ENCODE measurements around the gene VEZF1.

The VEZF1 gene

DNA sequence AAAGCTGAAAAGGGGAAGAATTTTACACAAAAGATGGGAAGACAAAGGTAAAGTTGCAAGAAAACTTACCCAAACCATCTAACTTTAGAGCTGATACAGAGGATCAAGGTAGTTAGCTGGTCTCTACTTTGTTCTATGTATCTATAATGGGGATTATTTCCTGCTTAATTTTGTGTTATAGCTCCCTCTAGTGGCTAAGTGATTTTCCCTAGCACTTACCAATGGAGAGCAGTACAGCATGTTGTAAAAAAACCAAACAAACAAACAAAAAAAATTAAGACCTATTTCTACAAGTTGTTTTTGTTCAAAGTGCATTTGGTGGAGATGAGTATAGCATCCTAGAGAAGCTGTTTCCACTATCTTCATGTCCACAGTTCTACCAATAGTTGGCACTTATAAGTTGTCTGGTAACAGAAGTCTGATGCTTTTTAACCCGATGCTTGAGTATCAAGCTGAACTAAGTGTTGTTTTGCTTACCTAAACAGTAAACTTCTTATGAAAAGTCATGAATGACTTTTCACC, 11.5 kb upstream of the VEZF1 start:
- no peak for DNase-seq (ENCODE audit: low spot score)

DNA sequence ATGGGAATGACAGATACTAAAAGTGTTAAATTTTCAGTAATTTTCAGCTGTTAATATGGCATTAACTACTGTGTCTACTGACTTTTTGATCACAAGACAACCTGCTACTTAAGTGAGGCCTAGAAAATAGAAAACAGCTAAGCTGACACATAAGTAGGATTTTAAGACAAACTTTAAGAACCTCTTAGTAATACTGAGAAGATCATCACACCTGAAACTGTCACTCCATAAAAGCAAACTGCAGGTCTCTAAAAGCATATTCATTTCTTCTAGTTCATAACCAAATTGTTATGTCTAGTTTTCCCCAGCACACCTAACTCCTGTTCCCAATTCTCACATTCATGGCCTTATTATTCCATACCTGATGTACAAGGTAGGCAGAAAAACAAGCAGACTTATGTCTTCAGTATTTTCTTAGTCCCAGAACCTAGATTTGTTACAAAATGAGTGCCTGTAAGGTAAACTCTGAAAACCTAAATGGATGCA, 11.0 kb upstream of the VEZF1 start:
- no peak for DNase-seq (ENCODE audit: low spot score)

DNA sequence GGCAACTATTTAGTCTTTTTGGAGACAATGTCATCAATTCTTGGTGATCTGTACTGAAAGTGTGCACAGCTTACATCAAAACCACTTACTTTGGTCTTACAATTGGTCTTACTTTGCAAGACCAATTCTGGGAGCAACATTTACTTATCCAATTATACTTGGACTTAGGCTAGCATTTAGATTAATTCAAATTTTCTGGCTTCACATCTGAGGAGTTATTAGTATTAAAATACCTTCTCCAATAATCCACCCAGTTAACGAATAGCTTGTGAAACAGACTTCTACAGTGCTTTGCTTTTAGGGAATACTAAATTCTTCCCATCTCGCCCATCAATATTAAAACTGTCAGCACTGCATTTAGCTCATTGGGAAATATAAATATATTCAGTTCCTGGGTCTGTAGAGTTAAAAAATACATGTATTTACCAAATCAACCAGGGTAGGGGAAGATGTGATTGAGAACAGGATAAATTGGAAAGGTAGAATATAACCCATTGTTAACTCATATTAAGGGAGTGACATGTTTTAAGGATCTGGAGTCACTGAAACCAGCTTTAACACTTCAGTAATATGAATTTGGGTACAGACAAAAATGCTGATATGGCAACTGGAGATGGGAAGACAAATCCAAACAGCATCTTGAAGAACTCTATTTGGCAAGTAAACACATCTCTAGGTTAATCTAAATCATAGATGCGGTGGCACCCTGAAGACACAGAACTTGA, 9.2 kb upstream of the VEZF1 start:
- DNase-seq (ENCODE audit: low spot score), result no peak

DNA sequence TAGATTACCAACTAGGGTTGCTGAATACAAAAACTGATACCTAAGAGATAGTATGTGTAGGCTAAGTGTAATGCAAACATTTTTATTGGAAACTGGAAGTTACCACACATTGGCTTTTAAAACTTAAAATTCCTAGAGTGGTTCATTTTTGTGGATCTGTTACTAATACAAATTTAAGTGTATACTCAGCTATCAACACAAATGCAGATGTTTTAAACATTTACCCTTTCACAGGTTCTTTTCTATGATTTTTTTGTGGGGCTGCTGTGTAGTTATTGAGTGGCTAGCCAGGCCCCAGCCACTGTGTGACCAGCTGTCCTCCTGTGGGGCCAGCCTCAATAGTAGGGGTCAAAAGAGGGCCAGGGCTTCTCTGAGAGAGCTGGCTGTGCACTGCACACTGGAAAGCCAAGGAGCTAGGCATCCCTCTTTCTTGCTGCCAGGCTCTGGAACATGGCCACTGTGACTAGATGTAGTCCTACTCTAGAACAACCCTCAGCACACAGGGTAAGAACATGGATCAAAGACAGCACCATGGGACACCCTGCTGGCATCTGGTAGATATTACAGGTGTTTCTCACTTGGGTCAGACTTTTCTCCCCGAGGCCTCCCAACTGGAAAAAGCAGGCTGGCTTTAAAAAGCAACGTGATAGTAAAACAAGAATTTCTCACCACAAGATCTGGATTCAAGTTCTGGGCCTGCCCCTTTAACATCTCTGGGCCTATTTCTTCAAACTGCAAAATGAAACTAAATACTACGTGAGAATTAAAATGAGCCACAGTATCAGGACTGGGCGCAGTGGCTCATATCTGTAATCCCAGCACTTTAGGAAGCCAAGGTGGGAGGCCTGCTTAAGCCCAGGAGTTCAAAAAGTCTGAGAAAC, 7.3 kb upstream of the VEZF1 start:
- DNase-seq (ENCODE audit: low spot score), result peak; percentile 80

DNA sequence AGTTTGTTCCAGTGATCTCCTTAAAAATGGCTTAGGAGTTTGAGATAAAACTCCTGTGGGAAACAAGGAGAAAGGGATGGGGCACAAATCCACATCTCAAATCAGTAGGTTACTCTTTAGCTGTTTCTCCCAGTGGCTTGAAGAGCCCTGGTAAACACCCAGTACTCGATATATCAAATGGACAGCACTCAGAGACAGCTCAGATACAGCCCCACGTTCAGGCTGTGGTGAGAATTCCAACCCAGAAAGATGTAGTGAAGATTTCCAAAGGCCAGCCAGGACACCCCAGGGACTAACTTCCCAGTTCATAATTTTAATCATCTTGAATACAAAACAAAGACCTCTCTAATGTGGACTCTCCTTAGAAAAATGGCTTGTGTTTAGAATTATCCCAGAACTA, 6.4 kb upstream of the VEZF1 start:
- DNase-seq (ENCODE audit: low spot score), result no peak

DNA sequence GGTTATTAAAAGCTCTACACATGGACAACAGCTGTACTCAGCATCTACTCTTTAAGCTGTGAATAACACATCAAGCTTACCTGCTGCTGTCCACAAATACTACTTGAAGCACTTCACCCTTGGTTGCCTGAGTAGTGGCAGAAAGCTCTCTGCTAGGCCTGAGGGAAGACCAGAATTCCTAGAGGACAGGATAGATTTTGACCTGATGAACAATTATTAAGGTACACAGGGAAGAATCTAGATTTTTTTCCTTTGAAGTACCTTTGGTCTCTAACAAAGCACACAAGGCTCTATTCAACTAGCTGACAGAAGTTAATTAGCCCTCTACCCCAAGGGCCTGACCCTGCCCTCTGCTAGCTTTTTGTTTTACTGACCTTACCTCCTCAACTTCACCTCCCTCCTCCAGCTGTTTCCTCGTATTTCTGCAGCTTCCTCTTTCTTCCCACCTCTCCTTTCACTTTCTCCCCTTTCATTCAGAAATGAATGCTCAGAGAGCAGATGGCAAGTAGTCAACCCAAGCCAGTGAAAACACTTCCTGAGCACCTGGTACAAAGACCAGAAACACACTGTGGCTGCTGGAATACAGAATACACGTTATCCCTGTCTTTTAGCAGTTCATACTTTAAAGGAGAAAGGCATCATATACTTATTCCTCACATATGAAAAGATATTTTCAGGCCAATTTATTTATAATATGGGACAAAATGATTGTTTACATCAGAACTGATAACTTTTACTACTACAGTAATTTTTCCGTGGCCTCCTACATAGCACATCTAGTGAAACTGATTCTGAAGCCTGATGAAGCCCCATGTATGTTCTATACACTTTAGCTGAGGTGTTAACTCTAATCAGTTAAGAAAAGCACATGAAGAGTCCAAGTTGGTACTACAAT, 5.7 kb upstream of the VEZF1 start:
- DNase-seq (ENCODE audit: low spot score), result no peak

DNA sequence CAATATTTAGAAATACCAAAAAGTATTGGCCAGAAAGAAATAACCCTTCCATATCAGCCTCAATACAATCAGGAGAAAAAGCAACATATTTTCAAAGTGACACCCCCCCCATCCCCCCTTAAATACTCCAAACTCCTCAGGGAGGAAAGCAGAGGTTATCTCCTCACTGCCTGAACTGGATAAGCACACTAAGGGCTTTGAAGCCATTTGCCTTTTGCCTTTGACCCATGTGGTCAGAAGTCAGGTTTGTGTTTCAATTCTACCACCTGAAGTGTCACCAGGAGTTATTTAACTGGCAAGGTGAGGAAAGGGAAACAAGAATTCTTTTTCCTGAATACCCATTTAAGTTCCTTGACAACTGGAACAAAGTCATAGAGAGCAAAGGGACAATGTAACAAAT, 3.5 kb upstream of the VEZF1 start:
- no peak for DNase-seq (ENCODE audit: low spot score)

DNA sequence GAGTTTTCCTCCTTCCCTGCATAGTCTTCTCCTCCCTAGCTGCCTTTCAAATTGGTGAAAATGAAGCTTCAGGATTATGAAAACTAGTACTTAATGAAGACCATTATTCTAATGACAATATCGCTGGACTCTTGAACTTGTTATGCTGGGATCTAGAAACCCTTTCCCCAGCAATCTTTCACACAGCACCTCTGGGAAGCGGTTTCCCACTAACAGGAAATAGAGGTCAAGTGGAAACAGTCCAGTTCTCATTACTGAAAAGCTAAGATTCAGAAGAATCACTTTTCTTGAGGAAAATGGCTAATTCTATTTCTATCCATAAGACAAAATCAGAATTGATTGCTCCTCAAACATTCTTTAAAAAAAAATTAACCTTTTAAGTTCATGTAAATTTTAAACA, 2.0 kb upstream of the VEZF1 start:
- no peak for DNase-seq (ENCODE audit: low spot score)

DNA sequence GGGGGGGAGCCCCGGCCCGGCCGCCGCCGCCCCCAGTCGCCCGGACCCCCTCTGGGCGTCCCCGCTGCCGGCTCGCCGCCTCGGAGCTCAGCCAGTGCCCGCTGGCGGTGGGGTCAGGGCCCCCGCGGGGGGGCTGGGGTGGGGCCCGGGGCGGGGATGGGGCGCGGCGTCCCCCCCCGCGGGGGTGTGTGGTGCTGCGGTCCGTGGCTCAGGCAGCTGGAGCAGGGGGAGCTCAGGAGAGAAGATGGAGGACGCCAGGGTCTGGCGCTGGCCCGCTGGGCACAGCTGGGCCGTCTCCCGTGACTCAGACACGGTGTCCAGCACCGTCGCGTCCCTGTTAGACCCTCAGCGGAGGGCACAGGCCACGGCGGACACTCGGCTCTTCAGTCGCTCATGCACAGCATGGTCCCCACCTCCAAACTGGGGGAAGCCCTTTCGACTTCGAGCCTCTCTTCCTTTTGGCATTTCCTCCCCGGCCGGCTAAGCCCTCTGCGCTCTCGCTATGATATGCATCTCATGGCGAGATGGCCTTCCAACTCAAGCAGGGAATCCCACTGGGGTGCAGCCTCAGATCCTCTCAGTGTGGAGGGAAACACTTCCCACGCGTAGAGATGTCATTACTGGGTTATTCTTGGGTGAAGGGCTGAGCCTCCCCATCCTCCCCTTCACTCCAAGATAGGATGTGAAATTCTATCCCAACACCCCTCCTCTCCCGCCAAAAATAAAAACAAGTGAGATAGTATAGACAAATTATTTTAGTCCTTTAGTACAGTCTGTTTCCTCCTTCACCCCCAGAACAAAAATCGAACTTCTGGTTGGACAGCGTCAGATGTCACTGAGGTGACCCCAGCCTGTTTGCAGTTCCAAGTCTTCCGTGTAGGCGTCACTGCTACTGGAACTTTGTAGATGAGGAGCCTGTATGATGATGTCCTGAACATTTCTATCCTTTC, 522 bp upstream of the VEZF1 start:
- peak; percentile 90 for DNase-seq (ENCODE audit: low spot score)

DNA sequence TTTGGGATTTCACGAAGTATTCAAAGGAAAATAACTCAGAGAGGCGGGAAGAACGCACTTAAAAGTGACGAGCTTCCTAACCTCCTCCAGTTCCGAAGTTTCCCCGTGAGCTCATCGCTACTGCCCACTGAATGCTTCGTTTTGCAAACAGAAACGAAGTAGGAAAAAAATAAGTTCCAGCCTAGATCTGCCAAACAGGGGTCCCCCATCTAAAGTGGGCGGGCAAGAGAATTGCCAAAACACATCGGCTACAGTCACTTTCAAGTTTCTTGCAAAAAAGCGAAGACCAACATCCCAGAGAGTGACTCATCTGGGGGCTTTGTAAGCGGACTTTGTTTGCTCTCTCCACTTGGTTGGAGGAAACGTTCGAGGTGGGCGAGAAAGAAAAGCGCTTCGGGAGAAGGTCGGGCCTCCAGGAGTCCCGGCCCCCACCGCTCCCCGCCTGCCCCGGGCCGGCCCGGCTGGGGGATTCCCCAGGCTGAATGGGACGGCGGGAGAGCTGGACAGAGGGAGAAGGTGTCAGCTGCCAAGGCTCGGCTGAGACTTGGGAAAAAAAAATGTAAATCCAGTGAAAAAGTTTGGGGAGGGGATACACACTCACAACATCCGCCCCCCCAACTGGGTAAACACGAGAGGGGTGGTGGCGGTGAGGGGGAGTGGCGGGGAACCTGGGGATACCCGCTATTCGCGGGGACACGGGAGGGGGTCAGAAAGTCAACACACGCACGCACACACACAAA, 1.0 kb downstream of the VEZF1 start:
- DNase-seq (ENCODE audit: low spot score), result peak; percentile 70

DNA sequence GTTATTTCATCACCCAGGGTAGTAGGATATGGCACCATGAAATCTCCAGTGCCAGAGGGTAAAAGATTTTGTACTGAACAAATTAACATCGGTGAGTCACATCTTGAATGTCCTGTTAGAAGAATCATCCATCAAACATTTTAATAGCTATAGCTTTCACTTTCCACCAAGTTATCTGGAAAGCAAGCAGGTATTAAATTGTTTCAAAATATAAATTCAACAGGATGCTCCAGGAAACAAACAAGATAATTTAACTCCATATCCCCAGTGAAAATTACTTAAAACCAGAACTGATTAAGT, 2.4 kb downstream of the VEZF1 start:
- peak; percentile 47 for DNase-seq (ENCODE audit: low spot score)

DNA sequence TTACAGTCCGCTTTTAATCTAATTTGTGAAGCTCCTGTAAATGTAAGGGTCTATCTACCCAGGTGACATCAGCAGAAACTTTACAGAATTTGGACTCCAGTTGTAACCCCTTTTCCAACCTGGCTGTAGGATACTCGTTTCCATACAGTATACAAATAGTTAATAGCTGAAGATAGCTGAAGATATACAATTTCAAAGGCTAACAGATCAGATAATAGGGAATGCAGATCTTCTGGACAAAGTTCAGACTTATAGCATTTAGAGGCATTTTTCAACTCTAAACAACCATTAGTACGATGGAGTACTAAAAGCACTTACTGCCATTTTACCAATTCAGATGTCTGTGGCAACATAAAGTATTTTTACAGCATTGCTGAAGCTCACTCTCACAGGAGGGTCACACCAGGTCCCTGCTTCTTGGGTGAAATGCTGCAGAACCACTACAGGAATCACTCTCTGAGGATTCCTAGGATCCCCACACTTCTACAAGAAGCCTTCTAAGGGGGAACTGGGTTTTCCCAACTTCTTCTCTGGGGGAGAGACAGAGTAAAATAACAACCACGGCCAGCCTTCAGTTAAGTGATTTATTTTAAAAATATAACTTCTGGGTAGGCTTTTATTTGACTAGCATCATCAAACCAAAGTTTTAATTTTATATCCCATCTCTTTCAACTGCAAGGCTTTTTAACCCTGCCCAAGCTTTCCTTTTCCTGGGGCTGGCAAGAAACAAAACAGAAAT, 2.9 kb downstream of the VEZF1 start:
- no peak for DNase-seq (ENCODE audit: low spot score)

DNA sequence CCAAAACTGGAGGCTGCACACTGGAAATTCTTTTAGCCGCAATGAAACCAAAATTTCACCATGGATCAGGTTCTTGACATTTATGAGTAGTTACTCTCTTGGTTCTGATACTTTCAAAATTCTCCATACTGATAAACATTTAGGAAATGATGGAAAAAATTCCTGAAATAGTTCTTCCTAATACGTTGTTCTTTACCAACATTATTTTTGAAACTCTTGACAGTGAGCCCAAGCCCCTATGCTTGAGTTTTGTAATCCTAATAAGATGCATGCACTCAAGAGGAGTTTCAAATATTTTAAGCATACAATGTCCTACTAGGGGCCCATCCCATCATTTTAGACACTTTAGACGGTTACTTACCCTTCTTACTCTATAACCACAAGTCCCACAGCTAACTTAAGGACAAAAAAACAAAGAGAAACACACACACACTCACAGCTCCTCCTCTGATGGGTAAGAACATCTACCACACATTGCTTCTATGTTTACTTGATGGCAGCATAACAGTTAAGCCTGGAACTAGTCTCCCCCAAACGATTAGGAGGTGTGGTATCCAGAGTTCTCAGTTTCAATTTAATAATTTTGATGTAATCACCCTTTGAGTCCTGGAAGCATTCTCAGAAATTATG, 3.7 kb downstream of the VEZF1 start:
- DNase-seq (ENCODE audit: low spot score), result no peak

DNA sequence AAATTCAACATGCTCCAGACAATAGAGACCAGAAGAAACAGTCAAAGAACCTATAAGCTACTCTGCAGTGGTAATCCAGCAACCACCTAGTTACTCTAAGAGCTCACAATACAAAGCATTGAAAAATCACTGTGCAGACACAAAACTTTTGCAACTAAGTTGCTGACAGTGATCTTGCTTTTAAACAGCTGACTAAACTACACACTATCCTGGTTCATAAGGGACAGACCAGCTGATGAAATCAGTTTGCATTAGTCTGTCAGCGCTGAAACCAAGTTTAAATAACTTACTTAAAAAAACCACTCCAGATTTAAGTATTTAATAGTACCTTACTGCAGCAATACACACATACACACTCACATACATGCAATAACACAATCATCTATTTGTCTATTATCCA, 4.6 kb downstream of the VEZF1 start:
- DNase-seq (ENCODE audit: low spot score), result no peak

DNA sequence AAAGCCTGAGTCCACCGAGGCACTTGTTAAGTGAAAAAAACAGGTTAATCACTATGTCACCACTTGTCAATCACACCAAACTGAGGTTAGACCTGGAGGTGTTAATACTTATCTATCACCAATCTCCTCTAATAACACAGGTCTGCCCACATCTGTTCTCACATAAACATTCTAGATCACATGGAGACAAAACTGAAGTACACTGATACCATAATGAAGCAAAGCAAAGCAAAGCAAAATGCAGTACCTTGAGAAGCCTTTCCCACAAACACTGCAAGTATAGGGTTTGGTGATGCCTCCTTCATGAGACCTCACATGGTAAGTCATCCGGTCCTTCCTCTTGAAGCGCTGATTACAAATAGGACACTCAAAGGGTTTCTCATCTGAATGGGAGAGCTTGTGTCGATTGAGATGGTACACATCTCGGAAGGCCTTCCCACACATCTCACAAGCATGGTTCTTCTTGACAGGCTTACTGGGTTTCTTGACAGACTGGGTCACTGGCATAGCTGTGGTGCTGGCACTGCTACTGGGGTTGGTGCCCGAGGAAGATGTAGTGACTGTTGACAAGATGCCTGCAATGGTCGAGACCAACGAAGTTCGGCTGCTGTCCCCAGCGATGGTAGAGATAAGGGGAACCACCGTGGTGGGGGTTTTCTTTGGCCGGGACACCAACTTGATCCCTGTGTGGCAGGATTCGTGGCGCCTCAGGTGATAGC, 5.4 kb downstream of the VEZF1 start:
- DNase-seq (ENCODE audit: low spot score), result no peak

DNA sequence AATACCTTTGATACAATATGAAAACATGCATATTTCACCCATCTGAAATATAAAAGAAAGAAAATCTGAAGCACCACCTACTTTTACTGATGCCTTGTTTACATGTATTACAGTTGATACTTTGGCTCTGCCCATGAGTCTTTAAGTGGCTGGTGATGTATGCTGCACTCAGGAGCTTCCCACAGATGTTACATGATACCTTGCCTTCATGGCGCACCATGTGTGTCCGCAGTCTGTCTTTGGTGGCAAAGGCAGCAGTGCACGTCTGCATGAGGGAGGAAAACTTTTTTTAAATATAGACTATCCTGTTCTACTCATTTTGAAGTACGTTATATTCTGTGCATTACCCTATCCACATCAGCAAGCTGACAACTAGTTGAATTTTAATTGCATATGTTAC, 7.5 kb downstream of the VEZF1 start:
- no peak for DNase-seq (ENCODE audit: low spot score)

DNA sequence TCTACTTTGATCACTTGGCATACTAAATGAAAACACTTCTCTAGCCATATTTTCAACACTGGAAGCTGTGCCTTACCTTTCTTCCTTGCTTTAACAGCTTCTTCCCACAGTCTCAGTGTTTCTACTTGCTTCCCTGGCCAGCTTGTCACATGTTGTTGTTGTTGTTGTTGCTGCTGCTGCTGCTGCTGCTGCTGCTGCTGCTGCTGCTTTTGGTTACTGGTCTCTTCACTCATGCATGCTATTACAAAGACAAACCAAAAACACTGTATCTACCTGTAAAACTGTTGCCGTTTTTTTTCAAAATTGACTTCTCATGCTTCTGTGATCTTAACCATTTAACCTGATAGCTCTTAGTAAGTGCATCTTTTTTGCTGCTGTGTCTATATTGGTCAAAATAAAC, 9.0 kb downstream of the VEZF1 start:
- no peak for DNase-seq (ENCODE audit: low spot score)

DNA sequence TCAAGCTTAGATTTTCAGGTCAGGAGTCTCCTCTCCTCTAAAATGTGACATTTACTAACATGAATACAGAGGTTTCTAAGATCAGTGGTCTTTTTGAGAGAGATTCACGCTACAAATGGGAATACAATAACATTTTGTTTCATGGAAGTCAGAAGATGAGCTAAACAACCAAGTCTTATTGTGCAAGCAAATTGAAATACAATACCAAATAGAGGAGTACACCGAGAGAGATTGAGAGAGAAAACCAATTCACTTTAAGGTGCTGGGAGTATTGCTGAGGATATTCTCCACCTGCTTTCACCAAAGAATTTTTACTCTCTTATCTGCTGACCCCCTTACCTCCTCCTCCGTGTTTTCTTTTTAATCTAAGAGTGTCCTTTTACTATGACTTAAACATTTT, 11.5 kb downstream of the VEZF1 start:
- no peak for DNase-seq (ENCODE audit: low spot score)

DNA sequence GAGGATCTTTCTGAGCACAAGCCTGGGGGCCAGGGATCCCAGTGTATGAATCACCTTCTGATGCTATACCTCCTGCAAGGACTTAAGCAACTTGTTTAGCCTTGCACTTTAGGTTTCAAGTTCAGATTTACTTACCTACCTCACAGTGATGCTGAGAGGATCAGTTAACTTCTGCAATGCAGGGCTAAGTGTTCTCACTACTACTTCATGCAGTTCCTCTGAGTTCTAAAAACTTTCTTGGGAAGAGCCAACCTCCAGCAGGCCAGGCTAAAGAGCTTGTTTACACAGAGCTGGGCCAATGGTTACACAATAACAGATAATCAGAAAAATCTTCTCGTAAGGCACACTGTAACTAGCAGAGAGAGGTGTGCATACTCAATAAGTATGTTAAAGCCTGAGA, 13.0 kb downstream of the VEZF1 start:
- no peak for DNase-seq (ENCODE audit: low spot score)

Measured in AG08396 (cell line).